ENCODE data around the gene ECM2.
A peak's percentile ranks its signal among the peaks of the same experiment; 100 is the strongest.
"Not testable (repeated sequence)": the region's sequence is repeated elsewhere in the genome, so short reads cannot be mapped to it uniquely, and the experiment has no call there.

The ECM2 gene

GRCh38 chr9:92535940-92536850 is at the start of gene ECM2:
TSS of gene ECM2 (minus strand) at chr9:92535990. CDS start at chr9:92522866, 13,124 bp downstream.
- no peaks in the 10 kb centered on the region for H3K36me3 ChIP-seq (ENCODE audit: insufficient read depth, low read length)
- peak within 1 kb of the TSS; percentile 67 for H3K4me3 ChIP-seq (ENCODE audit: low read depth, low read length)
- no peaks in the 10 kb centered on the region for H3K27me3 ChIP-seq (ENCODE audit: insufficient read depth, low read length)
- peak within 1 kb of the TSS; percentile 71 for H2AFZ ChIP-seq (ENCODE audit: low read length, unreplicated experiment)
- peak within 1 kb of the TSS; percentile 45 for H3K27ac ChIP-seq (ENCODE audit: low read depth, low read length)
- peaks cover 27% of the 10 kb centered on the region for H3K4me1 ChIP-seq (ENCODE audit: control insufficient read depth, insufficient read depth, low read length, unreplicated experiment)
- H3K79me2 ChIP-seq (ENCODE audit: control insufficient read depth, insufficient read depth, low read length, unreplicated experiment): no peaks in the 10 kb centered on the region

- Histone ChIP-seq H3K4me3 (ENCODE audit: low read depth, low read length) (no peak overlapping the region), H3K27me3 (ENCODE audit: insufficient read depth, low read length) (no peaks in the 10 kb centered on the region), H3K36me3 (ENCODE audit: insufficient read depth, low read length) (no peaks in the 10 kb centered on the region), H3K4me1 (ENCODE audit: control insufficient read depth, insufficient read depth, low read length, unreplicated experiment) (no peaks in the 10 kb centered on the region), H3K79me2 (ENCODE audit: control insufficient read depth, insufficient read depth, low read length, unreplicated experiment) (no peaks in the 10 kb centered on the region), H3K27ac (ENCODE audit: low read depth, low read length) (no peak overlapping the region), H2AFZ (ENCODE audit: low read length, unreplicated experiment) (no peak overlapping the region)
Measured at GRCh38 chr9:92576175-92576574, 40.4 kb upstream of the ECM2 start.

GRCh38 chr9:92573612-92574011 is 37.8 kb upstream of the ECM2 start:
- H2AFZ ChIP-seq (ENCODE audit: low read length, unreplicated experiment); H3K79me2 ChIP-seq (ENCODE audit: control insufficient read depth, insufficient read depth, low read length, unreplicated experiment); H3K4me1 ChIP-seq (ENCODE audit: control insufficient read depth, insufficient read depth, low read length, unreplicated experiment); H3K36me3 ChIP-seq (ENCODE audit: insufficient read depth, low read length); H3K4me3 ChIP-seq (ENCODE audit: low read depth, low read length); H3K27me3 ChIP-seq (ENCODE audit: insufficient read depth, low read length); H3K27ac ChIP-seq (ENCODE audit: low read depth, low read length): not testable (repeated sequence)

GRCh38 chr9:92571871-92572270 is 36.1 kb upstream of the ECM2 start:
- H3K27me3 ChIP-seq (ENCODE audit: insufficient read depth, low read length); H3K79me2 ChIP-seq (ENCODE audit: control insufficient read depth, insufficient read depth, low read length, unreplicated experiment); H3K4me1 ChIP-seq (ENCODE audit: control insufficient read depth, insufficient read depth, low read length, unreplicated experiment); H3K4me3 ChIP-seq (ENCODE audit: low read depth, low read length); H3K27ac ChIP-seq (ENCODE audit: low read depth, low read length); H2AFZ ChIP-seq (ENCODE audit: low read length, unreplicated experiment); H3K36me3 ChIP-seq (ENCODE audit: insufficient read depth, low read length): not testable (repeated sequence)

- Histone ChIP-seq H3K4me1 (ENCODE audit: control insufficient read depth, insufficient read depth, low read length, unreplicated experiment) (no peaks in the 10 kb centered on the region), H3K36me3 (ENCODE audit: insufficient read depth, low read length) (no peaks in the 10 kb centered on the region), H3K27ac (ENCODE audit: low read depth, low read length) (no peak overlapping the region), H3K27me3 (ENCODE audit: insufficient read depth, low read length) (no peaks in the 10 kb centered on the region), H3K79me2 (ENCODE audit: control insufficient read depth, insufficient read depth, low read length, unreplicated experiment) (no peaks in the 10 kb centered on the region), H3K4me3 (ENCODE audit: low read depth, low read length) (no peak overlapping the region), H2AFZ (ENCODE audit: low read length, unreplicated experiment) (no peak overlapping the region)
Measured at GRCh38 chr9:92564982-92565381, 29.2 kb upstream of the ECM2 start.

- no peaks in the 10 kb centered on the region for H3K36me3 ChIP-seq (ENCODE audit: insufficient read depth, low read length)
- H3K4me3 ChIP-seq (ENCODE audit: low read depth, low read length): no peak overlapping the region
- H2AFZ ChIP-seq (ENCODE audit: low read length, unreplicated experiment): no peak overlapping the region
- H3K27ac ChIP-seq (ENCODE audit: low read depth, low read length): no peak overlapping the region
- no peaks in the 10 kb centered on the region for H3K4me1 ChIP-seq (ENCODE audit: control insufficient read depth, insufficient read depth, low read length, unreplicated experiment)
- H3K27me3 ChIP-seq (ENCODE audit: insufficient read depth, low read length): no peaks in the 10 kb centered on the region
- H3K79me2 ChIP-seq (ENCODE audit: control insufficient read depth, insufficient read depth, low read length, unreplicated experiment): no peaks in the 10 kb centered on the region
Measured at GRCh38 chr9:92564504-92564903, 28.7 kb upstream of the ECM2 start.

- Histone ChIP-seq H3K4me1 (ENCODE audit: control insufficient read depth, insufficient read depth, low read length, unreplicated experiment) (no peaks in the 10 kb centered on the region), H3K27me3 (ENCODE audit: insufficient read depth, low read length) (no peaks in the 10 kb centered on the region), H3K4me3 (ENCODE audit: low read depth, low read length) (no peak overlapping the region), H3K27ac (ENCODE audit: low read depth, low read length) (no peak overlapping the region), H3K79me2 (ENCODE audit: control insufficient read depth, insufficient read depth, low read length, unreplicated experiment) (no peaks in the 10 kb centered on the region), H2AFZ (ENCODE audit: low read length, unreplicated experiment) (no peak overlapping the region), H3K36me3 (ENCODE audit: insufficient read depth, low read length) (no peaks in the 10 kb centered on the region)
Measured at GRCh38 chr9:92563116-92564100, 27.6 kb upstream of the ECM2 start.

- Histone ChIP-seq H3K27me3 (ENCODE audit: insufficient read depth, low read length) (no peaks in the 10 kb centered on the region), H3K79me2 (ENCODE audit: control insufficient read depth, insufficient read depth, low read length, unreplicated experiment) (no peaks in the 10 kb centered on the region), H3K27ac (ENCODE audit: low read depth, low read length) (no peak overlapping the region), H3K4me1 (ENCODE audit: control insufficient read depth, insufficient read depth, low read length, unreplicated experiment) (no peaks in the 10 kb centered on the region), H3K4me3 (ENCODE audit: low read depth, low read length) (no peak overlapping the region), H2AFZ (ENCODE audit: low read length, unreplicated experiment) (no peak overlapping the region), H3K36me3 (ENCODE audit: insufficient read depth, low read length) (no peaks in the 10 kb centered on the region)
Measured at GRCh38 chr9:92562461-92562967, 26.7 kb upstream of the ECM2 start.

- H3K4me1 ChIP-seq (ENCODE audit: control insufficient read depth, insufficient read depth, low read length, unreplicated experiment): no peaks in the 10 kb centered on the region
- H3K27ac ChIP-seq (ENCODE audit: low read depth, low read length): no peak overlapping the region
- no peak overlapping the region for H3K4me3 ChIP-seq (ENCODE audit: low read depth, low read length)
- no peaks in the 10 kb centered on the region for H3K36me3 ChIP-seq (ENCODE audit: insufficient read depth, low read length)
- H2AFZ ChIP-seq (ENCODE audit: low read length, unreplicated experiment): no peak overlapping the region
- H3K79me2 ChIP-seq (ENCODE audit: control insufficient read depth, insufficient read depth, low read length, unreplicated experiment): no peaks in the 10 kb centered on the region
- H3K27me3 ChIP-seq (ENCODE audit: insufficient read depth, low read length): no peaks in the 10 kb centered on the region
Measured at GRCh38 chr9:92561374-92562330, 25.9 kb upstream of the ECM2 start.

Measured in ACC112 (cell line).